GM18951 (cell line): ENCODE data around the gene NINJ2.
"Not testable (repeated sequence)": the region's sequence is repeated elsewhere in the genome, so short reads cannot be mapped to it uniquely, and the experiment has no call there.

Experiments
- POLR2A ChIP-seq: IDR thresholded peaks from 4 replicates; pipeline ENCODE4 v1.6.1; 2011; ENCODE audit warnings: mild to moderate bottlenecking; ENCODE audit not compliant: insufficient read length, insufficient read depth; ENCODE audit errors: extremely low read depth
- in situ Hi-C: fragments of 300-500 bp; cut with MboI; formaldehyde crosslinking; loops from one replicate; pipeline ENCODE4 v1.12.0; 2022; ENCODE audit warnings: low sequenced_read_pairs, mixed read lengths, inconsistent platforms; ENCODE audit not compliant: unreplicated experiment

NINJ2 gene

DNA sequence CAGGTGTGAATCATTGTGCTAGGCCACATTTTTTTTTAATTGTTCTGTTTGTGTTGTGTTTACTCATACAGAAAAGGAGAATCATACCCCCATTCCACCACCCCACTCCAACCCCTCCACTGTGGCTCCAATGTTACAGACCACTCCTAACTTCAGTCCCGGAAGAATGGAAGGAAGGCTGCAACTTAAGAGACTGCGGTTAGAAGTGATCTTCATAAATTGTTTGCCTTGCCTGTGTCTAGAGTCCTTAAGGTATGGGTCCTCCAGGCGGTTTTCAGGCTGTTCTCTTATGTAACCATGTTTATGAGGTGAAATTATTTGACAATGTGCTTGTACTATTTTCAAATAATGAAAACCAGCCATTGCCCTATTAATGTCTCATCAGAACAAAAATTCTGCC is 22.5 kb downstream of the NINJ2 start:
- in situ Hi-C loops, result no loop called here
- TF ChIP-seq POLR2A, result no peak

DNA sequence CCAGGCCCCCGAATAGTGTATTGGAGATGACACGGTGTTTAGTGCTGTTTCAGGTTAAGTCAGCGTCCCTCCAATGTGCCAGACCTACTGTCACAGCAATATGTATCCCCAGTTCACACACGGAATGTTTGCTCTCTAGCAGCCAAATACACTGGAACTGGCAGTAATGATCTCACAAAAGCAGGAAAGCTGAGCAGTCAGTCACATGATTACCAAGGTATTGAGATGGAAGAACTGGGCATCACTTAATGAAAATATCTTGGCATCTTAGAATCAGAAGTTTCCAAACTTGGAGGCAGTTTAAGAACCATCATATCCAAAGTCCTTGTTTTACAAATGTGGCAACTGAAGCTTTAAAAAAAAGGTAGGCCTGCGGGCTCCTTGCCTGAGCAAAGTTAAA is 23.3 kb downstream of the NINJ2 start:
- in situ Hi-C loops, result no loop called here
- no peak for TF ChIP-seq POLR2A

DNA sequence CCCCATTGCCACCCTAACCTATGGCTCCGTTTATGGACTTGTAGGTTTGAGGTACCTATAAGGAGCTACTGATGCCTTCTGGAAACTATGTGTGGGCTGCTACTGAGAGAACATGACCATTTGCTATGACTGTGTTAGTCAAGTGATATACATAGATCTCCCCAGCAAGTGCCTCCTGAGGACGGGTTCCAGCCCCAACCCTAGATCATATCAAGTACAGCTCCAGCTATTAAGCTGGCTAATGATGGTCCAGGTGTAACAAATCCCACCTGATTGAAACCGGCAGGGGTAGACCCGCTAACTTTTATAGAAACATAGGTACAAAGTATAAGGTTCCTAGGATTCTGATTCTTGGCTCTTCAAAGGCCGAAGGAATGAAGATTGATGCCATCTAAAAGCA is 23.7 kb downstream of the NINJ2 start:
- in situ Hi-C loops, result no loop called here
- no peak for TF ChIP-seq POLR2A

DNA sequence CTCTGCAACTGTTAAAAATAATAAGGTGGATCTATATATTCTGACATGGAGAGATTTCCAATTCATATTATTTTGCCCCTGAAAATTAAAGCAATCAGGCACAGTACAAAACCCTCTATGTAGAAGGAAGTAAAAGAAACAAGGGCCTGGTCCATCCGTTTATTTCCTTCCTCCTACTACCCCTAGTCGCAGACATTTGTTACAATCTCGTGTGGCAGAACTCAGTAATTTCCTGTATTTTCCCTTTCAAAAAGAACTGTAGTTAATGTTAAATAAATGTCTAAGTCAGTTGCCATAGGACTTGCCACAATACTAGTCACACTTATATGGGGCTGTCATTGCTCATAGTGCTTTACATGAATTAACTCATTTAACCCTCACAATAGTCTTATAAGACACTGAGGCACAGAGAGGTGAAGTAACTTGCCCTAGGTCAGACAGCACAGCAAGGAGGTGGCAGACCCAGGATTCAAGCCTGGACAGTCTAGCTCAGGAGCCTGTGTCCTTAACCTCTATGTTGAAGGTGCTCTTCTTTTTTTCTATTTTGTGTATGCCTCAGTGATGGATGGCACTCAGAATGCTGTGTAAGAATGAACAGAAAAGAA is 24.2 kb downstream of the NINJ2 start:
- in situ Hi-C loops, result no loop called here
- TF ChIP-seq POLR2A, result no peak

DNA sequence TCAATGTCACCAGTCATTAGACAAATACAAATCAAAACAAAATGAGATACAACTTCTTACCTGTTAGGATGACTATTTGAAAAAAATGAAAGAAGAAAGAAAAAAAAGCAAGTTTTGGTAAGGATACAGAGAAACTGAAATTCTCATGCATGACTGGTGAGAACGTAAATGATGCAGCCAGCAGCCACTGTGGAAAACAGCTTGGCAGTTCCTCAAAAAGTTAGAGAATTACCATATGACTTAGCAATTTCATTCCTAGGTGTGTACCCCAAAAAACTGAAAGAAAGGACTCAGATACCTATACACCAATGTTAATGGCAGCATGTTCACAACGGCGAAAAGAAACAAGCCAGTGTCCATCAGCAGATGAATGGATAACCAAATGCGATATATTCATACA is 26.6 kb downstream of the NINJ2 start:
- in situ Hi-C loops, result no loop called here
- no peak for TF ChIP-seq POLR2A

DNA sequence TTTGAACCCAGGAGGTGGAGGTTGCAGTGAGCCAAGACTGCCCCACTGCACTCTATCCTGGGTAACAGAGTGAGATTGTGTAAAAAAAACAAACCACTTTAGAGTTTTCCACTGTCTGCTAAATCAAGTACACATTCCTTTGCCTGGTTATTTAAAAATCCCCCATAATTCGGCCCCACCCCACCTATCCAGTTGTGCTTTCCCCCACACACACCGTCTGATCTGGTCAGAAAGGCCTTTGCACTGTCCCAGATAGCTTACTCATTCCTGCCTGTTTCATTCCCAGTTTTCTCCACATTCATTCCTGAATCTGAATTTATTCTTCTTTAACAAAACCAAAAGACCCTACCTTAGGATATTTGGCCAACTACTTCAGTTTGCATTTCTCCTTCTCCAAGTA is 29.5 kb downstream of the NINJ2 start:
- TF ChIP-seq POLR2A, result no peak

DNA sequence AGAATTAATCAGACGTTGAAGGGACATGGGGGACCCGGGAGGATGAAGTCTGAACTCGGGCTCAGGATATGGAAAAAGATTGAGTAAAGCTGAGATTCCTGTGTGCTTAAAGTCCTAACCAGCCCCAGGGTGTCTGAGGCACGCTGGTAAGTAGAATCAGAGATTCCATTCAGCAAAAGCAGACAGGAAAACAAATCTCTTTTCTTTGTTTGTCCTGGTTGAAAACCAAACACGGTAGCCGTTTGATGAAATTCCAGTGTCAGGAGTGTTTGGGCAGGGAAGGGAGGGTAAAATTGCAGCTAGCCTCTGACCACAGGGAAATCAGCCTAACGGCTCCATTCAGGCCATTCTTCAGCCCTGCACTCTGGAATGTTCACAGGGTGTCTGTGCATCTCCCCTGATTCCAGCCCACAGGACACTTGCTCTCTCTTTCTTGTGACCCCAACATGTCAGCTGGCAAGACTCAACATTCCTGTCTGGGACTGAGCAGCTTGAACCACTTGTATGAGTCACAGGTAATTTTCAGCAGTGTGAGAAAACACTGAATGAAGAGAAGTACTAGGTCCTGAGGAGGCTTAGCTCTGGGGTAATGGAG is 31.0 kb downstream of the NINJ2 start:
- no peak for TF ChIP-seq POLR2A
- in situ Hi-C loops, result no loop called here

More for the DNA sequence above, 29.5 kb downstream of the NINJ2 start:
- in situ Hi-C loops, result no loop called here

DNA sequence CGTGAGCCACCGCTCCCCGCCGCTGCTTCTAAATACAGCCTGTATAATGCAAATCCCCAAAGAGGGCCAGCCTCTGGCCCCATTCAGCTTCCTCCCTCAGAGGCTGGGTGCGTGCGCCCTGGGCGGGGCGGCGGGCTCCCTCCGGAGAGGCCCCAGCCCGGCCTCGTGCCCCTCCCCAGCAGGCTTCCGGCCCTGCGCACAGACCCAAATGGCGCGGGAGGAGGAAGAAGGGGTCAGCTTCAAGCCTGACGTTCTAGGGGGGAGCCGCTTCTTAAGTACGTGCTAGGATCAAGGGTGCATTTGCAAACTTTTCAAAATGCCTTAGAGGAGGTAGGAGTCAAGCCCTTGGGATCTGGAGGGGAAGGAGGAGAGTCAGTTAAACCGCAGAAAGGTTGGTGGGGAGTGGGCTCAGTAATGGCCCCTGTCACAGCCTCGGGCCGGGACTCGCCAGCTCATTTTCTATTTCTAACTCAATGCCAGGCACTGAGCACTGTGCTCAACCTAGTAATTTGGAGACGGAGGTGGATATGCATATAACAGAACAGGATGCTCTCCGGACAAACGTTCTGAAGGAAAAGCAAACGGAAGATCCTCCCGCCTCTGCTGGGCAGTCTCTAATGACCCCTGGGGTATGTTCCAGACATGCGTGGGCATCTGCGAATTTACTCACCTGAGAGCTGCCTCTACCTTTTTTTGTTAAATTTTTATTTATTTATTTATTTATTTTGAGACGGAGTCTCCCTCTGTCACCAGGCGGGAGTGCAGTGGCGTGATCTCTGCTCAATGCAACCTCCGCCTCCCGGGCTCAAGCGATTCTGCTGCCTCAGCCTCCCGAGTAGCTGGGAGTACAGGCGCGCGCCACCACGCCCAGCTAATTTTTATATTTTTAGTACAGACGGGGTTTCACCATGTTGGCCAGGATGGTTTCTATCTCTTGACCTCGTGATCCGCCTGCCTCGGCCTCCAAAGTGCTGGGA is 32.3 kb downstream of the NINJ2 start:
- peak; percentile 90 for TF ChIP-seq POLR2A
- in situ Hi-C loops, result no loop called here

DNA sequence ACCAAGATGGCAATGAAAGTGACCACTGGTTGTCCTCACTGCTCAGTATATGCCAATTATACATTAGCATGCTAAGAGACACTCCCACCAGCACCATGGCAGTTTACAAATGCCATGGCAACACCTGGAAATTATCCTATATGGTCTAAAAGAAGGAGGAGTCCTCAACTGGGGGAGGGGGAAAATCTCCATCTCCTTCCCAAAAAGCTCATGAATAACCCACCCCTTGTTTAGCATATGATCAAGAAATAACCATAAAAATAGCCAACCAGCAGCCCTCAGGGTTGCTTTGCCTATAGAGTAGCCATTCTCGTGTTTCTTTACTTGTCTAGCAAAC is 34.5 kb downstream of the NINJ2 start:
- in situ Hi-C loops, result not testable (repeated sequence)

DNA sequence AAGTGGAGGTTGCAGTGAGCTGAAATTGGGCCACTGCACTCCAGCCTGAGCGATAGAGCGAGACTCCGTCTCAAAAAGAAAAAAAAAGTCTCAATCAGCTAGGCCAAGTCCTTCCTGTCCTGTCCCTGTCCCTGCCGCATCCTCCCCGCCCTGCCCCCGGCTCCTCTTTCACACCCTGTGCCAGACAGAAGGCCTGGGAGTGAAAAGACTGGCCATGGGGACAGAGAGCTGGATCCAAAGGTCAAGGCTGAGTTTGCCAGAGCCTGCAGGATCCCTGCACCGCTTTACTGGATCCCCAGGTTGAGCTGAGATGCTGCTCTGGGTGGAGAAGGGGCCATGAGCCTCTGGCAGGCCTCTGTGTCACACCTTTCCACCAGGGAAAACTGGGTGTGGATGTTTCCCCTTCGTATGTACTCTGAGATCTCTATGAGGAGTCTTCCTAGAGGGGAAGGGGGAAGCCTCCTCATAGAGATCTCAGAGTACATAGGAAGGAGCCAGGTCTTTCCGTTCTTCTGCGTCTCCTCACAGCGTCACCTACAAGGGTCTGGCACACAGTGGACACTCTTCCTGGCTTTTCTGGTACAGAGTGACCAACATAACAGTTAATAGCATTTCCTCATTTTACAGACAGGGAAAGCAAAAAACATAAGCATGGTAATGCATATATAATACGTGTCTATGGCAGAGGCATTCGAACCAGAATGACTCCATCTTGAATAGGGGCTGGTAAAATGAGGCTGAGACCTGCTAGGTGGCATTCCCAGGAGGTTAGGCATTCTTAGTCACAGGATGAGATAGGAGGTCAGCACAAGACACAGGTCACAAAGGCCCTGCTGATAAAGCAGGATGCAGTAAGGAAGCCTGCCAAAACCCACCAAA is 35.1 kb downstream of the NINJ2 start:
- no peak for TF ChIP-seq POLR2A
- in situ Hi-C loops, result no loop called here

DNA sequence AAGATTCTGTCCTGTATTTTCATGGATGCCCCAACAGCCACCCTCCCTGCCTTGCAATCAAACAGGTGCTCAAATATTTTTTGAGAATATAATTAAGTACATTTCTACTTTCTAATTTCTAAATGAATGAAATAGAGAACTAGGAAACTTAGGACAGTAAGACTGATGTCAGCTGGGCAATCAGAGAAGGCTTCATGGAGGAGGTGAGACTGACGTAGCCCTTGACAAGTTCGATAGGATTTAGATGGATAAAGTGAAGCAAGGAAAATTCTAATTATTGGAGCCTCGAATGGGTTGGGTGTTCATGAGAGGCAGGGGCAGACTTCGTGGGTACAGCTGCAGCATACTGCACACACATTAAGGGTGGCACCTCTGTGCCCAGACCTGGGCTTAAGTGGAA is 36.0 kb downstream of the NINJ2 start:
- in situ Hi-C loops, result no loop called here
- no peak for TF ChIP-seq POLR2A

DNA sequence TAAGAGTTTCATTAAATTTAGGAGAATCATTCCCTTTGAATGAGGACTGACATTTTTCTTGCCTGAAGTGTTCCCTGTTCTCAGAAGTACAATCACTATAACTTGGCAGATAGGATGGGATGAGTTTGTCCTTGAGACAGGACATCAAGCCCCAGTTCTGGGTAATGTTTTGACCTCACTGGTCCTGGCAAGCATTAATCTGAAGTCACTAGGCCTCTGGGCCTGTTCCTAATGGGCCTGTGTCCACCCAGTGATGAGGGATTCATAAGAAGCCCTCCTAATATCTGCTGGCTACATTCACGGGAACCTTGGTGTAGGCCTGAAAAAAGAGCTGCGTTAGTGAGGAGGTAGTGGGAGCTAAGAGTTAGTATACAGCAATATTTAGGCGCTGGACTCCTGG is 37.2 kb downstream of the NINJ2 start:
- no peak for TF ChIP-seq POLR2A
- in situ Hi-C loops, result no loop called here

DNA sequence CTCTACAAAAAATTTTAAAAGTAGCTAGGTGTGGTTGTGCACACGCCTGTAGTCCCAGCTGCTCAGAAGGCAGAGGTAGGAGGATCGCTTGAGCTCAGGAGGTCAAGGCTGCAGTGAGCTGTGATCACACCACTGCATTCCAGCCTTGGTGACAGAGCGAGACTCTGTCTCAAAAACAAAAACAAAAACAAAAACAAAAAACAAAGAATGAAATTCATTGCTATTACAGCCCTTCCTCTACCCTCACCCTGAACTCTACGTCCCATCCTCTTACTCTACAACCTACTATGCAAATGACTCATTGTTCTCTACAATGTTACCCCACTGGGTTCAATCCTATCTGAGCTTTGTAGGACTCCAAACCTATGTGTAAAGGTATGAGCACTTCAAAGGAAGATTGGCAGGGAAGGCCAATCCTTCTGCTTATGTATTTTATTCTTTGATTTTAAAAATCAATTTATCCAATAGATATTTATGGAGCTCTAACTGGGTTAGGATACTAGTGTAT is 39.3 kb downstream of the NINJ2 start:
- TF ChIP-seq POLR2A, result no peak
- in situ Hi-C loops, result no loop called here
